Heart left ventricle (tissue), 16 donors: ENCODE measurements around the gene NCKAP1. TPM values are rescaled to one million over a fixed set of nuclear protein-coding genes. Genes with fewer than 3 reads are reported as not detected.
A peak's percentile ranks its signal among the peaks of the same experiment; 100 is the strongest.

Experiments used
- ATAC-seq, 4 donors: fragments of 200-7000 bp; cut with Tn5 transposase; one replicate each; pipeline ENCODE4 v1.9.1; 2020 to 2022; ENCODE audit warnings: moderate library complexity in 4 of 4, mild to moderate bottlenecking in 3 of 4, moderate number of reproducible peaks in 1 of 4
- DNase-seq, 5 donors: peaks; one replicate each; pipeline ENCODE4 v3.0.0-alpha.2; 2020
- H3K27ac ChIP-seq, 12 donors: fragments of 200-600 bp; sonication (generic) in 4 of 12; one replicate each; pipeline versions ENCODE4 v1.5.0 to v1.8.0; 2016 to 2022; ENCODE audit warnings: mild to moderate bottlenecking in 2 of 12
- H3K27me3 ChIP-seq, 9 donors: fragments of 200-600 bp; sonication (generic) in 2 of 9; one replicate each; pipeline versions ENCODE4 v1.5.1 to v1.8.0; 2016 to 2022; ENCODE audit warnings: mild to moderate bottlenecking in 3 of 9
- H3K36me3 ChIP-seq, 9 donors: fragments of 200-600 bp; sonication (generic) in 2 of 9; one replicate each; pipeline versions ENCODE4 v1.5.0 to v1.8.0; 2018 to 2022; ENCODE audit warnings: mild to moderate bottlenecking in 2 of 9
- H3K4me1 ChIP-seq, 12 donors: fragments of 200-600 bp; sonication (generic) in 4 of 12; one replicate each; pipeline versions ENCODE4 v1.5.0 to v1.8.0; 2016 to 2022; ENCODE audit warnings: mild to moderate bottlenecking in 3 of 12
- H3K4me3 ChIP-seq, 12 donors: fragments of 200-600 bp; sonication (generic) in 4 of 12; one replicate each; pipeline versions ENCODE4 v1.5.0 to v1.8.0; 2017 to 2022; ENCODE audit warnings: mild to moderate bottlenecking in 9 of 12, moderate library complexity in 4 of 12
- H3K9me3 ChIP-seq, 12 donors: fragments of 200-600 bp; sonication (generic) in 4 of 12; one replicate each; pipeline versions ENCODE4 v1.5.0 to v1.8.0; 2016 to 2022; ENCODE audit warnings: mild to moderate bottlenecking in 1 of 12
- CTCF ChIP-seq, 12 donors: fragments of 200-600 bp; sonication (generic) in 4 of 12; IDR thresholded peaks; one replicate each; pipeline versions ENCODE4 v1.5.0 to v1.8.0; 2018 to 2022; ENCODE audit warnings: antibody characterized with exemption in 12 of 12, mild to moderate bottlenecking in 5 of 12
- POLR2A ChIP-seq, 2 donors: fragments of 450-650 bp; IDR thresholded peaks; one replicate each; pipeline ENCODE4 v1.6.1; 2017; ENCODE audit warnings: antibody characterized with exemption in 2 of 2, mild to moderate bottlenecking in 2 of 2, moderate library complexity in 2 of 2
- WGBS, 4 donors: extraction: QIAGEN DNeasy Blood & Tissue Kit in 2 of 4; methylation state at CpG; one replicate each; pipeline versions ENCODE4 v1.1.5 to v1.1.7; 2013 to 2018; 5-methylcytosine and 5-hydroxymethylcytosine counted together
- intact Hi-C, 10 donors: fragments of 100-400 bp; cut with DNase I; formaldehyde crosslinking; loops; one replicate each; pipeline versions ENCODE4 v1.11.1 to v1.14.2; 2022
- polyA plus RNA-seq, 2 donors: library from polyadenylated mRNA; stranded (reverse); fragments of 200-250 nt; gene quantifications; one replicate each; pipeline ENCODE4 v1.2.3, GENCODE V29; 2013
- total RNA-seq, 9 donors: library from RNA; depleted of rRNA in 2 of 9; stranded (reverse); fragments of >200 nt in 2 of 9; fragmentation: NEBNext Ultra II Directional in 3 of 9; extraction: Animal tissue kit (Norgen Biotek cat#: 25700) in 3 of 9; gene quantifications; one replicate each; pipeline versions ENCODE4 v1.1.0 to v1.2.4, GENCODE V29; 2016 to 2023
- donor health status: ischemic (EF 13 %, LVEDD 7.1; RV severe dilation, severe dysfunction).
- donor health status: healthy with polysubstance abuse.
- donor health status: DM: no; HTN: yes; CAD: no.
- donor health status: DM: no; HTN: no; CAD: no.
- donor health status: ischemic (EF 25% LVEDD 6.9; RV normal size, moderate dysfunction).
- donor health status: ischemic (EF 25% LVEDD 5.7; RV mildly dilated, moderate dysfunction).
- donor health status: healthy.
- donor health status: DM: yes; HTN: yes; CAD: no.
- donor health status: ischemic (EF 35%, LVEDD 5.7; RV mildly dilated, moderate dysfunction).
- donor health status: nonischemic (EF 11% LVEDD 7.7; RV severe dilation, severe dysfunction).
- donor health status: DM: yes; HTN: yes; CAD: no.
- donor health status: PGD.
- donor health status: ischemic (EF 29% LVEDD 5.4; RV normal size, mild dysfunction).
- donor health status: nonischemic (EF 23%, LVEDD 6.1; RV moderate dilation, normal function).

NCKAP1 gene
- total and polyA plus RNA-seq, 11 donors: 33.5 to 168 (median 138) TPM

GRCh38 chr2:182924306-182924705 is 114.0 kb downstream of the NCKAP1 start:
- H3K4me3 ChIP-seq: no peak overlapping the region
- DNase-seq (no peak), ATAC-seq (no peak)
- peaks cover 0 to 97% (median 49%) of the 10 kb centered on the region in 9 donors for H3K36me3 ChIP-seq
- H3K27ac ChIP-seq: no peak overlapping the region
- no peaks in the 10 kb centered on the region for H3K4me1 ChIP-seq
- no peak for TF ChIP-seq CTCF (IDR thresholded peaks at IDR 0.05)
- TF ChIP-seq POLR2A (IDR thresholded peaks at IDR 0.05): no peak
- no peaks in the 10 kb centered on the region for H3K9me3 ChIP-seq
- intact Hi-C loops: loop anchor here in 2 of 10 donors (10.0 kb wide), 2 partner anchors 50 to 60 kb away; no protein-coding TSS in a partner anchor
- H3K27me3 ChIP-seq: no peaks in the 10 kb centered on the region

GRCh38 chr2:182921234-182921633 is 117.0 kb downstream of the NCKAP1 start:
- Histone ChIP-seq H3K36me3 (peaks cover 0 to 90% (median 30%) of the 10 kb centered on the region in 9 donors), H3K27me3 (no peaks in the 10 kb centered on the region), H3K4me3 (no peak overlapping the region), H3K27ac (no peak overlapping the region), H3K4me1 (no peaks in the 10 kb centered on the region), H3K9me3 (no peaks in the 10 kb centered on the region)
- no peak for DNase-seq
- intact Hi-C loops: loop anchor here in 2 of 10 donors (10.0 kb wide), 2 partner anchors 54 to 64 kb away; no protein-coding TSS in a partner anchor
- peak in 1 of 4 donors; percentile 48 for ATAC-seq
- no peak for TF ChIP-seq CTCF (IDR thresholded peaks at IDR 0.05)
- no peak for TF ChIP-seq POLR2A (IDR thresholded peaks at IDR 0.05)

- ATAC-seq (no peak), DNase-seq (no peak)
- Histone ChIP-seq H3K4me1 (peaks cover 0 to 2% (median 0%) of the 10 kb centered on the region in 12 donors), H3K36me3 (peaks cover 0 to 90% (median 27%) of the 10 kb centered on the region in 9 donors), H3K4me3 (no peak overlapping the region), H3K27ac (no peak overlapping the region), H3K9me3 (no peaks in the 10 kb centered on the region), H3K27me3 (no peaks in the 10 kb centered on the region)
- no peak for TF ChIP-seq CTCF (IDR thresholded peaks at IDR 0.05)
- TF ChIP-seq POLR2A (IDR thresholded peaks at IDR 0.05): no peak
- intact Hi-C loops: loop anchor here in 2 of 10 donors (10.0 kb wide), 2 partner anchors 54 to 64 kb away; no protein-coding TSS in a partner anchor
- WGBS, 4 donors: 91 to 96% (median 93%) methylated on average over 5 of the region's 5 CpGs
Observed at GRCh38 chr2:182920631-182921056, 117.6 kb downstream of the NCKAP1 start.

GRCh38 chr2:182920089-182920488 is 118.2 kb downstream of the NCKAP1 start:
- ATAC-seq (no peak), DNase-seq (no peak)
- Histone ChIP-seq H3K27me3 (no peaks in the 10 kb centered on the region), H3K4me3 (no peak overlapping the region), H3K9me3 (no peaks in the 10 kb centered on the region), H3K27ac (no peak overlapping the region), H3K36me3 (peaks cover 0 to 90% (median 30%) of the 10 kb centered on the region in 9 donors), H3K4me1 (peaks cover 0 to 8% (median 0%) of the 10 kb centered on the region in 12 donors)
- no peak for TF ChIP-seq CTCF (IDR thresholded peaks at IDR 0.05)
- TF ChIP-seq POLR2A (IDR thresholded peaks at IDR 0.05): no peak
- WGBS, 4 donors: 94 to 99% (median 98%) methylated on average over 7 of the region's 7 CpGs
- intact Hi-C loops: loop anchor here in 2 of 10 donors (10.0 kb wide), 2 partner anchors 55 to 65 kb away; no protein-coding TSS in a partner anchor
